CD4-positive, alpha-beta T cell treated with Interleukin-4 for 4 hours (primary cell): ENCODE results near the gene NDUFA5.

Experiments used
- DNase-seq: peaks from one replicate; pipeline ENCODE4 v3.0.0-alpha.2; 2020

NDUFA5 gene

DNA sequence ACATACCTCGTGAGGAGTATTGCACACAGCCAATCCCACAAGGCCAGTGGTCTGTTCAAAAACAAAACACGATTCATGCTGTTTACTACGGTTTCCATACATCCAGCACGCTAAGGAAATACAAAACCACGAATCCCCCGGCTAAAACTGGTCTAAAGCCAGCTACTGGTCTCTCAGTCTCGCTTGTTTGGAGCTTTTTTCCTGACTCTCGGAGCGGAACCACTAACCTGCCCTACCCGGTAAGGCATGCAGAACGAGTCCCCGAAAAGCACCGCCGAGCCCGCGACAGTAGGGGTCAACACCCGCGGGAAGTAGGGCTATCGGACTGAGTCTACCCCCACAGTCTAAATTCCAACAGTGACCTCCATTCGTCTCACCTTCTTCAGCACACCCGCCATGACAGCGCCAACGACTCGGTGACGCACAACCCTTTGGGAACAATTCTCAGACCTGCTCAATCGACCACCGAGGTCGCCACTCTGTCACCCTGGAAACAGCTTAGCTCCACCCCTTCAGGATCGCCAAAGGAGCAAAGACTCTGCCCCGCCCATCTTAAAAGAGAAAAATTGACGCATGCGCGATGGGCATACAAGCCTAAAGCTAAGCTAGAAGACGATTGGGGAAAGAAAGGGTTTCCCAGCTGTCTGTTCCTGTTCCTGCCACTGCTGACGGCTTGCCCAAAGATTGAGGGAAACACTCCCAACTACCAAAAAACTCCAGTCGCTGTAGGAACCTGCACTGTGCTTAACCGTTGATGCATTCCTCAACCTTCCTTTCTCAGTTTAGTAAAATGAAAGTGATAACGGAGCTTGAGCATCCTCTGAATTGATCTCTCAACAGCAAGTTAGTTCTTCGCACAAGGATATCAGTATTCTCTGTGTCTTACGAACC is at the start of gene NDUFA5:
TSS of gene NDUFA5 (minus strand) at position 421 of the 891 bp plus-strand sequence. CDS start at position 398, 23 bp downstream.
- peak; percentile 99 for DNase-seq

DNA sequence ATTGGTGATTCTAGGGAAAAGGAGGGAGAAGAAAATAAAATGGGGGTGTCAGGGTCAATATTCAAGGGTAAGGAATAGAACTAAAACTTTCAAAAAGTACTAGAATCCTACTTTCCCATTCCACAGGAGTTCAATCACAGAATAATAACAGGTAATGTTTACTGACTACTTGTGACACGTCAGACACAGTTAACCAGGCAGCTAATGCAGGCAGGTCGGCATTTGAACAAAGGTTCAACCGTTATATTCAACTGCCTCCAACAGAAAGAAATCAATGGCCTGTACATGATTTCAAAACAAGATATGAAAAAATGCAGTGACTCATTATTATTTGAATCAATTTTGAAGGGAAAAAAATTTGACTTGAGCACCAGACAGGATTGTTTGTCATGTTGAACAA is 47.1 kb upstream of the NDUFA5 start:
- DNase-seq: no peak

DNA sequence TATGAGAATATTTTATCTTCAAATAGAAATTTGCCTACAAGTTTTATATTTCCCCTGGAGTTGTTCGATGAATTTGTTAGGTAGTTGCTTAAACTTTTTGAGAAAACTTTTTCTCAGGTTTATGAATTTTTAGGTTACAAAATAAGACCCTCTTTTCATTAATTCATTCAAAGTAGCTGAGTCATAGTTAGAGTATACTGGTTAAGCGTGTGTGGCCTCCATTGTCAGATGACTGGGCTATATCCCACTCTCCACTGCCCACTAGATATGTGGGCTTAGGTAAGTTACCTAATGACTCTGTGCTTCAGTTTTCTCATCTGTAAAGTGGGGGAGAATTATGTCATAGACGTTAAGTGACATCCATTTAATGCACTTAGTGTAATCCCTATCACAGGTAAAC is 45.0 kb upstream of the NDUFA5 start:
- DNase-seq: no peak

DNA sequence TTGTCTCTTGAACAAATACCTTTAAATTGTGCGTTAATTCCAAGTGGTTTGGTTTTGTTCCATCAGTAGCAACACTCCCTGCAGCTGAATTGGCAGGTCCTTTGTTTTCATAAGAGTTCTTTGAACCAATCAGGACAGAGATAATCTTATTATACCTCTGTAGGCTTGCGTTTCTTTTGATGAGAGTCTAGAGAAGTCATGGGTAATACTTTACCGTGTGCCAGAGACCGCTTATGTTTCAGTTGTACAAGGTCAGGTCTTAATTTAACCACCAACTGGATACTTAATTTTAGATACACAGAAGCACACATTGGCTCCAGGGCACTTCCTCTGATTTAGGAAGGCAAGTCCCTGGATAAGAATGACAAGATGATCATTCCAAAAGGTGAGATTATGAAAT is 43.9 kb upstream of the NDUFA5 start, which contains the start of gene ASB15:
TSS of gene ASB15 (plus strand) at position 292 of the 400 bp plus-strand sequence. CDS start 12,682 bp downstream, outside the sequence.
- no peak for DNase-seq

DNA sequence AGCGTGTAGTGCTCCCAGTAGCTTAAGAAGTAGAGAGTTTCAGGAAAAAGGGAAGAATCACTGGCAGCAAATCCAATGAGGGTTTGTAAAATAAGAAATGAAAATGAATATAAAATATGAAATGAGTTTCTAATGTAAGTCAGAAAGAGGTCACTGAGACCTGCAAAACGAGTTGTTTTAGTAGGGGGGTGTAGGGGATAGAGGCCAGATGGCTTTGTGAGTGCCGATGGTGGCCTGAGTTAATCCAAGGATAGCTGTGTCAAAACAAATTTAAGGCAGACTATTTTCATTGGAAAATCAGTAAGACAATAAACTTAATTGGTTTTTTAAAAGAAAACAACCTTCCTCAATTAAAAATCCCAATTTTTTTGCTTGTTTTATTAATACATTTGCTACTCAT is 43.3 kb upstream of the NDUFA5 start:
- DNase-seq: no peak

DNA sequence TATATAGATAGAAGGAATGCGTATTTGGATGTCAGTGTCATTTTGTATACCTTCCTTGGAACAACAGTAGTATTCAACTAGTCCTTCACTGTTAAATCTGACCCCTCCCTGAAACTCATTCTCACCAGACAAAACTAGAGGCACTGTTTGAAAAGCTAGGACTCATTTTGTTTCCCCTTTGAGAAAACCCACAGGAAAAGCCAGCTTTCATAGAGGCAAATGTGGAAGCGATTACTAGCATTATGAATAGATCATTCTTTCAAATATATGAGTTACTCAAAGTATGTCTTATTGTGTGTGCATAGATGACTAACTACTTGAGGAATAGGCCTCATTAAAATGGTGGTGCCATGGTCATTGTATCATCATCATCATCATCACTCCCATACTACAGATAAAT is 42.1 kb upstream of the NDUFA5 start:
- no peak for DNase-seq

DNA sequence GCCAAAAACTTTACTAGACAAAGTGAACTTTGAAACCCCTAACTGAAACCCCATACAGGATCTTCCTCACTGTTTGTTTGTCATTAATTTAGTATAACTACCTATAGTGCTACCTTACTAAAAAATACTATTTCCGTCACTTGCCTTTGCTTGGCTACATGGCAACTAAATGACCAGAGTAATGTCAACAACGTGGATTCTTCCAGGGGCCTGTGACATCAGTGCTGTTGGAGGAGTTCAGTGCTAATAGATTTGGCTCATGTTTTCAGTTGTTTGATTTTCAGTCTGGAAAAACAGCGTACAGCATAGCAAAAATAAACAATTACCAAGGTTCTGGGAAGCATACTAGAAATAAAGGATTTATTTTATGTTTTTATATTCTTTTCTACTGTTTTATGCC is 41.0 kb upstream of the NDUFA5 start:
- no peak for DNase-seq

DNA sequence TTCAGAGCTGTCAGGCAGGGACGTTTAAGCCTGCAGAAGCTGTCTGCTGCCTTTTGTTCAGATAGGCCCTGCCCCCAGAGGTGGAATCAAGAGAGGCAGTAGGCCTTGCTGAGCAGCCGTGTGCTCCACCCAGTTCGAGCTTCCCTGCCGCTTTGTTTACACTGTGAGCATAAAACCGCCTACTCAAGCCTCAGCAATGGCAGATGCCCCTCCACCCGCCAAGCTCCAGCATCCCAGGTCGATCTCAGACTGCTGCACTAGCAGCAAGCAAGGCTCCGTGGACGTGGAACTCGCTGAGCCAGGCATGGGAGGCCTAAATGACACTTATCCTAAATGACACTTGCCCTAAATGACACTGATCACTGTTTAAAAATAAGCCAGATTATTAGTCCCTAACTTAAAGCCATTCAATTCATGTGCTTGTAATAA is 37.2 kb upstream of the NDUFA5 start:
- no peak for DNase-seq

DNA sequence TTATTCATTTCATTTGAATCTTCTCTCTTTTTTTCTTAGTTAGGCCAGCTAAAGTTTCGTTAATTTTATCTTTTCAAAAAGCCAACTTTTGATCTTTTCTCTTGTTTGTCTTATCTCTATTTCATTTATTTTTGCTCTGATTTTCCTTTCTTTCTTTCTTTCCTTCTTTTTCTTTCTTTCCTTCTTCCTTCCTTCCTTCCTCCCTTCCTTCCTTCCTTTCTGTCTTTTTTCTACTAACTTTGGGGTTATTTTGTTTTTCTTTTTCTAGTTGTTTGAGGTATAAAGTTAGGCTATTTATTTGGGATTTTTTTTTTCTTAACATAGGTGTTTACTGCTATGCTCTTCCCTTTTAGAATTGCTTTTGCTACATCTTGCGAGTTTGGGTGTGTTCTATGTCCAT is 30.8 kb upstream of the NDUFA5 start:
- DNase-seq: no peak

DNA sequence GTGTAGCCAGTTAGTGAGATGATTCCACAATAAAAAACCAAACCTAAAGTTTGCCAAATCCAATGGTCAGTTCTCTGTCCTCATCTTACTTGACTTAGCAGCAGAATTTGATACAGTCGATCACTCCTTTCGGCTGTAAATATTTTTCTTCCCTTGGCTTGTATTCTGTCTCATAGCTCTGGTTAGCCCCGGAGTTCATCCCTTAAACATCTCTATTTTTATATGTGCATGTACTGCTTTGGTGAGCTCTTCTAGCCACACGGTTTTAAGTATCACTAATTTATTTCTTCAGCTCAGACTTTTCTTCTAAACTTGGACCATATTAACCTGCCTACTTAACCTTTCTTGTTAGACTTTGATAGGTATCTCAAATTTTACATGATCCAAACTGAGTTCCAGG is 26.2 kb upstream of the NDUFA5 start:
- DNase-seq: no peak

DNA sequence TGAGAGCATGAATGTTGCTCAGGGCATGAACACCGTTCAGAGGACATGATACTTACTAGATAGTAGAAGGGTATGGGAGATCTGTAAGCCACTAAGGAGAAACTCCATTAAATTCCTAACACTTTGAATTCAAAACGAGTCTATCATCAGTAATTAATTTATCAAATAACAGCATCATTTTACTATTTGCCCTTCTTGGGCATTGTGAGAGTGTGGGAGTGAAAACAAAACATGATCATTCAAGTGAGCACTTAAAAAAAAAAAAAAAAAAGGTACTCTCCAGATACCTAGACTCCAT is 23.5 kb upstream of the NDUFA5 start:
- DNase-seq: no peak

DNA sequence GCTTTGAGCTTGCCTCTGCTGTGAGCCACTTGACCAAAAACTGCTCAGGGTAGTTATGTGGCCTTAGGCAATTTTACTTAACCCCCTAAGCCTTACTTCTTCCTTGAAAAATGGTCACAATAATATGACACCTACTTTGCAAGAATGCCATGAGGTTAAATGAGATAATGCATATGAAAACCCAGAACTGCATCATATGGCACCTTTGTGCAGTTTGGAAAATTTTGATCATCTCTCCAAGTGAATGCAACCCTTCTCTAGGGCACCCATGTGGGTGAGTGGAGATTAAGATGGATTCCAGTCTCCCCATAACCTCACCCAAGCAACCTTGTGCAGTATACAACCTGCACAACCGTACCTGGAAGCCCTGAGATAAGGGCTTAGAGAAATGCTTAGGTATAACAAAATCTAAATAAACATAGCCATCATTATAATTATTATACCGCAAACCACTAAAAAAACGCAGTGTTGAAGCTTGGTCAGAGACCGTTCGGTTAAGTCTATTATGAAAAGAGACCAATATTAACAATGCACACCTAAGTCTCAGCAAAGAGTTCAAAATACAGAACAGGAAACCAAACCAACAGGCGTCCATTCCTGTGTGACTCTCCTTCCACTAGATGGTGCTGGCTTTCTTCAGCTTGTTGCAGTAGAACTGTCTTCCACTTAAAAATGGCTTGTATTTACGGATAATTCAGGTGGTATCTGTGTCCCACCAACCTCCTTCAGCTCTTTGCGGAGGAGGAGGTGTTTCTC is 23.0 kb upstream of the NDUFA5 start:
- no peak for DNase-seq

DNA sequence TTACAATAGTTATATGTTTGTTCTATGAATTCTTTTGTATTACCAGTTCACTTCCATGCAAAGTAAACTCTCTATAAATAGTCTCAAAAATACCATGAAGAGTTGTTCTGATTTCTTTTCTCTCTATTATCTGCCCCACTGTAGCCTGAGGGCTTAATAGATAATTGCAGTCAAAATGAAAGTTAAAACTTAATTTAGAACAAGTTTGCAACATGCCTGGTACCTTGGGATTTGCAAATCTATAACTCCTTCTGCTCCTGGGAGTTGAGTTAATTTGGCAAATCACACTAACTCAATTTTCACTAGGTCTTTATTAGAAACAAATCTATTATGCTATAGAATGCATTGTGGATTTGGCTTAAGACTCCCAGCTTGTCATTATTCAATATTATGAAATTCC is 21.8 kb upstream of the NDUFA5 start:
- DNase-seq: no peak

DNA sequence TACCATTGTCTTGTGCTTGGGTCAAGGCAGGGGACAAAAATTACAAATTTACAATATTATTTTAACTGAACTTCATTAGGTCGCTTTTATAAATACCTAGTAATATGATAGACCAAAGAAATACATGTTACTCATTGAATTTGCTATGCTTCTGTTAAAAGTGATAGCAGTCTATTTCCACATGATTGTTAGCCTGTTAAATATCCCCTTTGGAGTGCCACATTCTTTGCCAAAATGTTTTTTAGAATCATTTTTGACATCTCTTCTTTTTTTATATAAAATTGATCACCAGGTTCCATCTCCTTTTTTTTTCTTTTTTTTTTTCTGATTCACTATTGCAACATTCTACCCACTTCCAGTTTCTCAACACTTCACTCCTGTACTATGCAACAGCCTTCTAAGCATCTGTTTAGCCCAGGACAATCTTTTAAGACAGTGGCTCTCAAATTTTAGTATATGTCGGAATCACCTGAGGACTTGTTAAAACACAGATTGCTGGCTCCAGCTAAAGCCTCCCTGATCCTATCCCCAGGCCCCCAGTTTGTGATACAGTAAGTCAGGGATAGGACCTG is 16.4 kb upstream of the NDUFA5 start:
- DNase-seq: no peak

DNA sequence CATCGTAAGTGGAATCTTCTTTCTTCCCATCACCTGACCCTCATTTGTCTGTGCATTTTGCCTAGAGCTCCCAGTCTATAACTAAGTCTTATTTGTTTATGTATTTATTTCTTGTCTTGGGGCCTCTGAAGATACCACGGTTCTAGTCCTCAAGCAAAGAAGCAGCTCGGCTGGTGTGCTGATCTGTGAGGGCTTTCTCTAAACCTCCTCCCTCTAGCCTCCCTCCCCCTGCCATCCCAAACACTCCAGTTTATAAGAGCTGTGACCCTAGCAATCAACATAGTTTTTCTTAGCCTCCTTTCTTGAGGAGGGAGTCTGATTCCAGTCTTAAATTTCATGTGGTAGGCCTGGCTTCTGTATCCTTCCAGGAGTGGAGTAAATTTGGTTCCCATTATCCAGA is 15.7 kb upstream of the NDUFA5 start:
- no peak for DNase-seq

DNA sequence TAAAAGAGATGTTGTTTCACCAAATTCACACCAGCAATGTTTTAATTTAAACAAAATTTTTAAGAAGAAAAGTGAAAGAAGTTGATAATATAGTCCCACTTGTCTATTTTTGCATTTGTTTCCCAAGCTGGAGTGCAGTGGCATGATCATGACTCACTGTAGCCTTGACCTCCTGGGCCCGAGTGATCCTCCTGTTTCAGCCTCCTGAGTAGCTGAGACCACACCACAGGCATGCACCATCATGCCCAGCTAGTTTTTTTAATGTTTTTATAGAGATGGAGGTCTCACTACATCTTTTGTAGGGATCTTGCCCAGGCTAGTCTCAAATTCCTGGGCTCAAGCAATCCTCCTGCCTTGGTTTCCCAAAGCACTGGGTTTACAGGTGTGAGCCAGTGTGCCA is 14.1 kb upstream of the NDUFA5 start:
- DNase-seq: no peak

DNA sequence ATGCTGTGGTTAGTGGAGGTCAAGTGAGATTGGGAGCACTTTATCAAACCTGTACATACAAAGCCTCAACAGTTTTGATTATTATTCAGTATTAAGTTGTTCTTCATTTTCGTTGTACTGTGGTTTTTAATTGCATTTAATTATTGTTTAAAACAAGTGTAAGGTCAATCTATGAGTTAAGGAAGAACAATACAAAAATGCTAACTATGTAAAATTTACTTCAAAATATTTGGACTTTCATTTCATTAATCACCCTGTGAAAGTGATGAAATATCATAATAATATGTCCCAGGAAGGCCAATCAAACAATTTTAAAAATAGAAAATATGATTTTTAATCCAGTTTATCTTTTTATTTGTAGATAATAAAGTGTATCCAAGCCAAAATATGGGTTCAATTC is 13.6 kb upstream of the NDUFA5 start:
- no peak for DNase-seq

DNA sequence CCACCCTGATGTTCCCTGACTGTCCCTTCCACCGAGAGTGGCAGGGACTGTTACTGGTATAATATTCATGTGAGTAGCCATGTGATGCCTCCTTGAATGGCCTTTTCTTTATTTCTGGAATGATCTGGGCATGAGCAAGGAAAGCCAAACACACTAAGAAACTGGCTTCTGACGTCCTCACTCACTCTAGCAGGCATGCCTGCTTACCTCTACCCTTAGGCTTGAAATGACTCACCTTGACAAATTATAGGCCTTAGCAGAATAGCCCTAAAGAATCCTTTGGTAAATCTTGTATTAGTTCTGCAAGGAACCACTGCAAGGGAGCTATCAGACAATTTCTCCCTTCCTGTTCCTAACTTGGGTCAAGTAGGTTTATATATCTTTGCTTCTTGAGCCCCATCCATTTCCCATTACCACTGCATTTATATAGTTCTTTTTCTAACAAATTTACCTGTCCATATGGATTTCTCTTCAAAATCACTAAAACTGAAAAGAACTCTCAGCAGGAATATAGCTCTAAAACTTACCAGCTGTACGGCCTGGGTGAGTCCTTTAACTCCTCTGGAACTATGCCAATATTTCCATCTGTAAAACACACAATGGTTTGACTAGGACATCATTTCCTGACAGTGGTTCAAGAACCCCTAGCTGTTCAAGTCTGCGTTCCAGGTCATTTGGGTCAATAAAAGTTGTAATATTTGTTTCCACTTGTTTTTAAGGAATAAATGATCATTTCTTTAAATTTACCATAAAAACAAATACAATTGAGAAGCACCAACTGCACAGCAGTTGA is 13.0 kb upstream of the NDUFA5 start:
- DNase-seq: no peak

DNA sequence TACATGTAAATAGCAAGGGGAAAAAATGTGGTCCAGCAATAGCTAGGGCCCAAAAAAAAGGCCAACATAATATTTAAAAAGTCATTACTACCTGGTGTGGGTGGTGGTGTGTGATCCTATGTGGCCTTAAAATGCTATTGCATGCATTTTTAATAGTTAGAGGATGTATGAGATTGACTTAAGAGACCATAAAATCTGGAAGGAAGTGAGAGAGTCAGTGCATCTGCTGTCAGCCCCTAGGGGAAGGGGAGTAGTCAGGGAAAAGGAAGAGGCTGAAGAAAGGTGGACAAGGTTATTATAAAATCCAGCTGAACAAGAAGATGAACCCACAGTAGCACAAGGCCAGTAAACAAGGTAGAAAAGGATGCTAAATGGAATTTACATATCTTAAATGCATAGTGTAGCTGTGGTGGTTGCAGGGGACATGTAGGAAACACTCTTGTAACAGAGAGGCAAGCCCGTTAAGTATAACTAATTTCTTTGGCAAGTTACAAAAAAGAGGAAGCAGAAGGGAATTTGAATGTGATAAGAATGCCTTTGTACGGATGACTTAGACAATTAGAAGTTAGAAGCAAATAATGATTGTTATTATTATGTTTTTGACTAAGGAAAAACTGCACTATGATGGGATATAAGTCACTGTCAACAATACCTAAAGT is 11.9 kb upstream of the NDUFA5 start:
- DNase-seq: no peak

DNA sequence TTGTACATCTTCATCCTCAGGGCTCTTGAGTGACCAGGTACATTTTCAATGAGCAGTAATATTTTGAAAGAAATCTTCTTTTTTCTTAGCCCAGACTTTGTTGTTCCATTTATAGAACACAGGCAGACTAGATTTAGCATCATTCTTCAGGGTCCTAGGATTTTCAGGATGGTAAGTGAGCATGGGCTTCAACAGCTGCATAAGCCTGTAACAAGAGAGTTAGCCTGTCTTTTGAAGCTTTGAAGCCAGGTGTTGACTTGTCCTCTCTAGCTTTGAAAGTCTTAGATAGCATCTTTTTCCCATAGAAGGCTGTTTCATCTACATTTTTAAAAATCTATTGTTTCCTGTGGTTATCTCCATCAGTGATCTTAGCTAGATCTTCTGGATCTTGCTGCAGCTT is 4.5 kb upstream of the NDUFA5 start:
- DNase-seq: no peak

DNA sequence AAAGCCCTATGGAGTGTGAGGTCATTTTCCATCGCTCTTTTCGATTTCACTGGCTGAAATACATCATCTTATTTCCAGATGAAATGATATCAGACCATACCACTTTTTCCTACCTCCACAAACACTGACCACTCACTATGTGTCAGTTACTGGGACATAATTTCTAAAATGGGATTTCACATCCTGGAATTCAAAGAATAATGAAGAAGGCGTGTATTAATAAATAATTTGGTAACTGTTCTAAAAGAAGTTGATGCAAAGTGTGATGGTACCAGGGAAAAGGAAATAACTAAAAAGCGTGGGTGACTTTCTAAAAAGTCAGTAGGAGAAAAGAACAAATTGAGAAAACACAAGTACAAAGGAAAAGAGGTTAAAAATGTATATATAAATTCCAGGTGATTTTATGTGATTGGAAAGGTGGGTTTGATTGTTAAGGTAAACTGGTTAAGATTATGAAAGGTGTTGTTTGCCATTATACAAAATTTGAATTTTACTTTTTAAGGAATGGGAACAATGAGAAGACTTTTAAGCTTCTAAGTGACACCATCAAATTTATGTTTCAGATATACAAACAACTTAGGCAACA is 764 bp upstream of the NDUFA5 start:
- DNase-seq: no peak

DNA sequence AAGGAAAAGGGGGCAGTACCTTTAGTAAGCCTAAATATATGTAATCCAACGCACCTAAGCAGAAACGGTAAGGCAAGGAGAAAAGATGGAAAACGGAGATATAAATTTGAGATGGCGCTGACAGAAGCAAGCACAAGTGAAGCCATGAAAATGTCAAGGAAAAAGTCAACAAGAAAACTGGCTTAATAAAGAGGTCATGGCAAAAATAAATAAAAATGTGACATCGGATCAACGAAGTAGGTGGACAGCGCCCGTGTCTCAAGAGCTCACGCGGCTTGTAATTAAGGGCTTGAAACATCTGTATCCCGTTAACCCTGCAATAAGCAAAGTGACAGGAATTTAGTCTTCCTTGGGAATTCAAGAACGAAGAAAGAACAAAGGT is 611 bp downstream of the NDUFA5 start:
- no peak for DNase-seq
